B cell (primary cell): ENCODE results near the gene DAB1.

Experiments
- CTCF ChIP-seq: fragments of 200-600 bp; IDR thresholded peaks from one replicate; pipeline ENCODE4 v1.8.0; 2022; ENCODE audit warnings: antibody characterized with exemption, mild to moderate bottlenecking
- EZH2 ChIP-seq: IDR thresholded peaks from 2 replicates; pipeline ENCODE4 v1.6.1; 2012; ENCODE audit warnings: borderline replicate concordance, low read depth, mild to moderate bottlenecking, moderate library complexity, low read length; ENCODE audit not compliant: insufficient read depth, poor library complexity, severe bottlenecking

GRCh38 chr1:56957931-56958330 is 465.9 kb downstream of the DAB1 start:
- TF ChIP-seq CTCF (no peak), EZH2 (no peak)
